DOHH2 (cell line): Measurements from ENCODE around the gene LCE2B.

ENCODE experiments used
- H3F3A ChIP-seq: fragments of 200-600 bp; sonication (generic), shearing (Covaris generic); 2 replicates; pipeline ENCODE4 v1.6.0; 2016; ENCODE audit warnings: antibody characterized with exemption, mild to moderate bottlenecking; ENCODE audit not compliant: control insufficient read depth, insufficient read depth
- H3K27ac ChIP-seq: fragments of 200-600 bp; sonication (generic); 2 replicates; pipeline ENCODE4 v1.5.1; 2014; ENCODE audit warnings: low read depth, mild to moderate bottlenecking, low read length, moderate library complexity
- H3K27me3 ChIP-seq: fragments of 200-600 bp; sonication (generic); 2 replicates; pipeline ENCODE4 v1.6.1; 2014; ENCODE audit warnings: mild to moderate bottlenecking, low read length, mixed read lengths; ENCODE audit not compliant: control insufficient read depth
- H3K36me3 ChIP-seq: fragments of 200-600 bp; sonication (generic); 2 replicates; pipeline ENCODE4 v1.6.1; 2014; ENCODE audit warnings: mild to moderate bottlenecking, low read length, moderate library complexity, mixed read lengths; ENCODE audit not compliant: control insufficient read depth
- H3K4me1 ChIP-seq: fragments of 200-600 bp; sonication (generic); 2 replicates; pipeline ENCODE4 v1.6.1; 2014; ENCODE audit warnings: mild to moderate bottlenecking, low read length, mixed read lengths; ENCODE audit not compliant: control insufficient read depth
- H3K4me2 ChIP-seq: fragments of 200-600 bp; sonication (generic); 2 replicates; pipeline ENCODE4 v1.6.0; 2014; ENCODE audit warnings: mild to moderate bottlenecking, low read length, moderate library complexity
- H3K4me3 ChIP-seq: fragments of 200-600 bp; sonication (generic); 2 replicates; pipeline ENCODE4 v1.5.1; 2014; ENCODE audit warnings: mild to moderate bottlenecking, low read length, mixed read lengths
- H3K79me2 ChIP-seq: fragments of 200-600 bp; sonication (generic); 2 replicates; pipeline ENCODE4 v1.6.1; 2014; ENCODE audit warnings: mild to moderate bottlenecking, low read length, mixed read lengths; ENCODE audit not compliant: control insufficient read depth
- H3K9me2 ChIP-seq: fragments of 200-600 bp; sonication (generic); replicated peaks from 2 replicates; pipeline ENCODE4 v1.6.1; 2014; ENCODE audit warnings: mild to moderate bottlenecking, low read length, mixed read lengths; ENCODE audit not compliant: control insufficient read depth
- H3K9me3 ChIP-seq: fragments of 200-600 bp; sonication (generic); 2 replicates; pipeline ENCODE4 v1.6.1; 2014; ENCODE audit warnings: antibody characterized with exemption, low read length, mixed read lengths; ENCODE audit not compliant: control insufficient read depth, insufficient read depth
- H4K20me1 ChIP-seq: fragments of 200-600 bp; sonication (generic); 2 replicates; pipeline ENCODE4 v1.6.0; 2014; ENCODE audit warnings: low read depth, mild to moderate bottlenecking, antibody characterized with exemption, low read length, moderate library complexity; ENCODE audit not compliant: control insufficient read depth, insufficient read depth
- CTCF ChIP-seq: fragments of 200-600 bp; sonication (generic); IDR thresholded peaks from one replicate; pipeline ENCODE4 v1.5.1; 2014; ENCODE audit warnings: antibody characterized with exemption, mild to moderate bottlenecking, low read depth, low read length; ENCODE audit not compliant: poor library complexity, severe bottlenecking
- EZH2phosphoT487 ChIP-seq: fragments of 200-600 bp; sonication (generic); IDR thresholded peaks from 2 replicates; pipeline ENCODE4 v1.6.1; 2017; ENCODE audit warnings: borderline replicate concordance, mild to moderate bottlenecking, antibody characterized with exemption, low read length, moderate library complexity, mixed read lengths

Gene LCE2B

GRCh38 chr1:152699746-152700145 lies 13.8 kb downstream of the LCE2B start:
- TF ChIP-seq EZH2phosphoT487 (no peak), CTCF (no peak)
- H3K27me3 ChIP-seq = no peaks in the 10 kb centered on the region
- no peak overlapping the region for H3K27ac ChIP-seq
- no peak overlapping the region for H3K4me3 ChIP-seq
- no peaks in the 10 kb centered on the region for H3K36me3 ChIP-seq
- H3K4me2 ChIP-seq = no peak overlapping the region
- no peaks in the 10 kb centered on the region for H3K4me1 ChIP-seq
- no peaks in the 10 kb centered on the region for H4K20me1 ChIP-seq
- no peaks in the 10 kb centered on the region for H3F3A ChIP-seq
- H3K79me2 ChIP-seq = no peaks in the 10 kb centered on the region
- no peaks in the 10 kb centered on the region for H3K9me3 ChIP-seq
- H3K9me2 ChIP-seq = no peaks in the 10 kb centered on the region

- no peaks in the 10 kb centered on the region for H3K9me3 ChIP-seq
- no peaks in the 10 kb centered on the region for H3K4me1 ChIP-seq
- no peak within 1 kb of the TSS for H3K4me3 ChIP-seq
- H3F3A ChIP-seq = no peaks in the 10 kb centered on the region
- H4K20me1 ChIP-seq = no peaks in the 10 kb centered on the region
- H3K27ac ChIP-seq = no peak within 1 kb of the TSS
- H3K36me3 ChIP-seq = no peaks in the 10 kb centered on the region
- no peaks in the 10 kb centered on the region for H3K27me3 ChIP-seq
- no peak within 1 kb of the TSS for H3K4me2 ChIP-seq
- TF ChIP-seq CTCF = no peak
- TF ChIP-seq EZH2phosphoT487 = no peak
- H3K9me2 ChIP-seq = no peaks in the 10 kb centered on the region
- H3K79me2 ChIP-seq = no peaks in the 10 kb centered on the region
These were observed 21.9 kb downstream of the LCE2B start, which contains the start of gene LCE4A for GRCh38 chr1:152707860-152708259. Gene LCE4A (plus strand): TSS chr1:152708160. CDS start chr1:152709076, 916 bp downstream.

- Histone ChIP-seq H3K9me2 (no peaks in the 10 kb centered on the region), H3K27ac (no peak overlapping the region), H3K4me2 (no peak overlapping the region), H4K20me1 (no peaks in the 10 kb centered on the region), H3K36me3 (no peaks in the 10 kb centered on the region), H3K4me1 (no peaks in the 10 kb centered on the region), H3K79me2 (no peaks in the 10 kb centered on the region), H3K27me3 (0 out of 2 replicates have a peak, but pooled peaks cover 4% of the 10 kb centered on the region), H3F3A (no peaks in the 10 kb centered on the region), H3K9me3 (no peaks in the 10 kb centered on the region), H3K4me3 (no peak overlapping the region)
- TF ChIP-seq CTCF (no peak), EZH2phosphoT487 (no peak)
These were observed 32.3 kb downstream of the LCE2B start for GRCh38 chr1:152718238-152718637.

GRCh38 chr1:152725261-152725660 lies 39.3 kb downstream of the LCE2B start:
- no peaks in the 10 kb centered on the region for H3F3A ChIP-seq
- no peaks in the 10 kb centered on the region for H3K9me2 ChIP-seq
- no peaks in the 10 kb centered on the region for H3K9me3 ChIP-seq
- H3K4me1 ChIP-seq = no peaks in the 10 kb centered on the region
- no peaks in the 10 kb centered on the region for H3K36me3 ChIP-seq
- H3K4me2 ChIP-seq = no peak overlapping the region
- H4K20me1 ChIP-seq = no peaks in the 10 kb centered on the region
- 0 out of 2 replicates have a peak, but pooled peaks cover 4% of the 10 kb centered on the region for H3K27me3 ChIP-seq
- H3K27ac ChIP-seq = no peak overlapping the region
- TF ChIP-seq EZH2phosphoT487 = no peak
- no peak for TF ChIP-seq CTCF
- no peak overlapping the region for H3K4me3 ChIP-seq
- H3K79me2 ChIP-seq = no peaks in the 10 kb centered on the region
